Muscle of leg (tissue), 11 donors: ENCODE measurements around the gene FFAR3. TPM values are rescaled to one million over a fixed set of nuclear protein-coding genes. Genes with fewer than 3 reads are reported as not detected.
"Not testable (repeated sequence)": the region's sequence is repeated elsewhere in the genome, so short reads cannot be mapped to it uniquely, and the experiment has no call there.

Experiments used
- DNase-seq: peaks from one replicate; pipeline ENCODE4 v3.0.0; 2013
- H3K27ac ChIP-seq: one replicate; pipeline ENCODE4 v1.5.1; 2013; ENCODE audit warnings: mild to moderate bottlenecking, low read length, control low read depth
- H3K27me3 ChIP-seq: one replicate; pipeline ENCODE4 v1.6.1; 2013; ENCODE audit warnings: low read length; ENCODE audit not compliant: control insufficient read depth, insufficient read depth
- H3K36me3 ChIP-seq: one replicate; pipeline ENCODE4 v1.6.1; 2013; ENCODE audit warnings: low read length; ENCODE audit not compliant: control insufficient read depth, insufficient read depth
- H3K4me1 ChIP-seq: one replicate; pipeline ENCODE4 v1.6.1; 2013; ENCODE audit warnings: low read length; ENCODE audit not compliant: control insufficient read depth, insufficient read depth
- H3K4me3 ChIP-seq: one replicate; pipeline ENCODE4 v1.5.1; 2013; ENCODE audit warnings: low read length, control low read depth
- H3K9me3 ChIP-seq: replicated peaks from 2 replicates; pipeline ENCODE4 v1.6.1; 2013; ENCODE audit warnings: low read depth, low read length; ENCODE audit not compliant: control insufficient read depth
- WGBS: methylation state at CpG from one replicate; pipeline ENCODE4 v1.1.5; 2013; ENCODE audit warnings: missing lambda C conversion rate; ENCODE audit not compliant: insufficient coverage; 5-methylcytosine and 5-hydroxymethylcytosine counted together
- polyA plus RNA-seq, 8 donors: library from polyadenylated mRNA; unstranded; fragments of 120-200 nt; gene quantifications; one replicate each; pipeline versions ENCODE4 v1.2.1 to v1.2.3, GENCODE V29; 2013; ENCODE audit warnings: inconsistent platforms in 1 of 8, low replicate concordance in 1 of 8; ENCODE audit not compliant: insufficient read length in 8 of 8, insufficient read depth in 1 of 8
- total RNA-seq: library from RNA; stranded (reverse); fragments of 120-200 nt; gene quantifications from one replicate; pipeline ENCODE4 v1.2.4, GENCODE V29; 2013

The FFAR3 gene
- total and polyA plus RNA-seq, 9 donors: 0.06 to 0.24 (median 0.19) TPM; not detected in 3

DNA sequence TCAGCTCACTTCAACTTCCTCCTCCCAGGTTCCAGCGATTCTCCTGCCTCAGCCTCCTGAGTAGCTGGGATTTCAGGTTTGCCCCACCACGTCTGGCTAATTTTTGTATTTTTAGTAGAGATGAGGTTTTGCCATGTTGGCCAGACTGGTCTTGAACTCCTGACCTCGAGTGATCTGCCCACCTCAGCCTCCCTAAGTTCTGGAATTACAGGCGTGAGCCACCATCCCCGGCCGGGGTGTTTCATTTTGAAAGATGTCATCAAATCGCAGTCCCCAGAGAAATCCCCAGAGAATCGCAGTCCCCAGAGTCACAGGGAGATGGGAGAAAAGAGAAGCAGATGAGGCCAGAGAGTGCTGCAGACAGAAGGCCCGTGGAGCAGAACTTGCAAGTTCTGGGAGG lies 43.2 kb downstream of the FFAR3 start:
- H3K9me3 ChIP-seq, DNase-seq: not testable (repeated sequence)
- WGBS: 83% methylated on average over 7 of the region's 9 CpGs

DNA sequence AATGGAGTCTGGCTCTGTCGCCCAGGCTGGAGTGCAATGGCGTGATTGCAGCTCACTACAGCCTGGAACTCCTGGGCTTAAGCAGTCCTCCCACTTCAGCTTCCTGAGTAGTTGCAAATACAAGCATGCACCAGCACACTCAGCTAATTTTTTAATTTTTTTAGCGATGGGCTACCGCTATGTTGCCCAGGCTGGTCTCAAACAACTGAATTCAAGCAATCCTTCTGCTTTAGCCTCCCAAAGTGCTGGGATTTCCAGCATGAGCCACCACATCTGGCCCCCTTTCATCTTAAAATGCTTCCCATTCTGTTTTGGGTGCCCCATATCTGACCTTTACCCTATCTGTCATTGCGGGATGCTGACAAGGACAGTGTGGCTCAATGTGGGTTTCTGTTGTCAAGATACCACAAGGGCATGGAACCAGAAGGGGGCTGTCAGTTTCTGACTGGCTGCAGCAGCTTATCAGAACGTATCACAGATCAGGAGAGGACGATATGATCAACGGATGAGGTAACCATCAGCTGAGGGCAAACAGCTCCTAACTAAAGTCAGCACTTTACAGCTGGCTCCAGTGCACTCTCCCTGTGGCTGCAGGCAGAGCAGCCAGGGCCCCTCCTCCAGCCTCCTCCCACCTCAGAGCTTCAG lies 45.0 kb downstream of the FFAR3 start:
- no peaks in the 10 kb centered on the region for H3K4me1 ChIP-seq
- 80% methylated on average over 7 of the region's 8 CpGs for WGBS
- DNase-seq: no peak
- H3K9me3 ChIP-seq: no peaks in the 10 kb centered on the region
- H3K27me3 ChIP-seq: no peaks in the 10 kb centered on the region
- no peak overlapping the region for H3K4me3 ChIP-seq
- H3K36me3 ChIP-seq: no peaks in the 10 kb centered on the region
- no peak overlapping the region for H3K27ac ChIP-seq

More for the DNA sequence above, 43.2 kb downstream of the FFAR3 start:
- H3K27me3 ChIP-seq, H3K27ac ChIP-seq, H3K36me3 ChIP-seq, H3K4me1 ChIP-seq, H3K4me3 ChIP-seq: not testable (repeated sequence)

DNA sequence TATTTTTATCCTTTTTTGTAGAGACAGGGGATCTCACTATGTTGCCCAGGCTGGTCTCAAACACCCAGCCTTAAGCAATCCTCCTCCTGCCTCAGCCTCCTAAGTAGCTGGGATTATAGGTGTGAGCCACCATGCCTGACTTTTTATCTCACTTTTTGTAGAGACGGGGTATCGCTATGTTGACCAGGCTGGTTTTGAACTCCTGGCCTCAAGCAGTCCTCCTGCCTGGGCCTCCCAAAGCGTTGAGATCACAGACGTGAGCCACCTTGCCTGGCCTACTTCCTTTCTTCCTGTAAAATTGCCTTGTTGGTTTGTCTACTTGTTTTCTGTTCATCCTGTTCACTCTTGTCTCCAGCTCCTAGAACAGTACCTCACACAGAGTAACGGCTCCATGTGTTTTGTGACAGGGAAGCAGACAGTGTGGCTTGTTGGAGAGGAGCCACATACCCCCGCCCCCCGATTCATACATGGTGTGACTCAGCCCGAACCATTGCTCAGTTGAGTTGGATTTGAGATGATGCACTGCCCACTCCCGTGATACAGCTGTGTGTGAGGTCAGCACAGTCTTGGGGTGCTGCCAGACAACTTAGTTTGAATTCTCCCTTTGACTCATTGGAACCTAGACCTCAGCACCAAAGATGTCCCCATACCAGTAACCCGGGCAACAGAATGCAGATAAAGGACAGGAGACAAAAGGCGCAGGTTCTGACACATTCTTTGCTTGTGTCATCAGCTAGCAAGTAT lies 46.8 kb downstream of the FFAR3 start:
- Histone ChIP-seq H3K4me3 (no peak overlapping the region), H3K36me3 (no peaks in the 10 kb centered on the region), H3K27me3 (no peaks in the 10 kb centered on the region), H3K4me1 (no peaks in the 10 kb centered on the region), H3K27ac (no peak overlapping the region), H3K9me3 (no peaks in the 10 kb centered on the region)
- DNase-seq: peak; percentile 53
- WGBS: 70% methylated on average over 6 of the region's 11 CpGs

DNA sequence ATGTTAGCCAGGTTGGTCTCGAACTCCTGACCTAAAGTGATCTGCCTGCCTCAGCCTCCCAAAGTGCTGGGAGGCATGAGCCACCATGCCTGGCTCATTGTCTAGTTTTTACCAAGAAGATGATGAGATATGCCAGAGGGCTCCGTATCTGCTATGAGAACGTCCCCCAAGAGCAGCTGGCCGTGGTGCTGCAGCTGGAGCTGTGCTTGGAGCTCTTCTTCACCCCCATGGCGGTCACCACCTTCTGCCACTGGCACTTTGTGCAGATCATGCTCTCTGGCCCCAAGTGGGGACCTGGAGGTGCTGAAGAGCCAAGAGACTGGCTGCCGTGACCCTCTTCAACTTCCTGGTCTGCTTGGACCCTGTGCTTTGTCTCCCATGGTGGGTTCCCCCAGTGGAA lies 49.4 kb downstream of the FFAR3 start:
- Histone ChIP-seq H3K27ac (no peak overlapping the region), H3K4me3 (no peak overlapping the region), H3K9me3 (no peaks in the 10 kb centered on the region), H3K27me3 (no peaks in the 10 kb centered on the region), H3K4me1 (no peaks in the 10 kb centered on the region), H3K36me3 (no peaks in the 10 kb centered on the region)
- DNase-seq: no peak
- 60% methylated on average over 5 of the region's 6 CpGs for WGBS

DNA sequence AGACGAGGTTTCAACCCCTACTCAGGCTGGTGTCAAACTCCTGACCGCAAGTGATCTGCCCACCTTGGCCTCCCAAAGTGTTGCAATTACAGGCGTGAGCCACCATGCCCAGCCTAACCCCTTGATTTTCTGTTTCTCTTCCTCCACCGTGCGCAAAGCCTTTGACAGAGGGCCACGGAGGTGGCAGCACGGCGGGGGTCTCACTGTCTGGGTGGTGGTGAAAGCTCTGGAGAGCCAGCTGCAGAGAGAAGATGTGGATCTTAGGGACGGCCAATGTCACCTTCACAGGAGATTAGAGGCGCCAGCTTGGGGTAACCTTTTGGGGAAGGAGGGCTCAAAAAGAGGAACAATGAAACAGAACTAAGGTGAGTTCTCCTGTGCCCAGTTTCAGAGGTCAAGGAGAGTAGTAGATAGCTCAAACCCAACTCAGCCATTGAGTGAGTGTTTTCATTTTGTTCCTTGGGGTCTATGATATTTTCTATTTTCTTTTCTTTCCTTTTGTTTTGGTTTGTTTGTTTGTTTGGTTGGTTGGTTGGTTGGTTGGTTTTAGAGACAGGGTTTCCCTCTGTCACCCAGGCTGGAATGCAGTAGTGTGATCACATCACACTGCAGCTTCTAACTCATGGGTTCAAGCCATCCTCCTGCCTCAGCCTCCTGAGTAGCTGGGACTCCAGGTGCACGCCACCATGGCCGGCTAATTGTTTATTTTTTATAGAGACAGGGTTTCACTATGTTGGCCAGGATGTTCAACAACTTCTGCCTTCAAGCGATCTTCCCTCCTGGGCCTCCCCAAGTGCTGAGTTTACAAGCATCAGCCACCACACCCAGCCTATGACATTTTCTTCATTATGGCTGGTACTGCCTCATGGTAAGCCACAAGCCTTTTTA lies 50.3 kb downstream of the FFAR3 start:
- Histone ChIP-seq H3K27me3 (no peaks in the 10 kb centered on the region), H3K27ac (no peak overlapping the region), H3K4me3 (no peak overlapping the region), H3K9me3 (no peaks in the 10 kb centered on the region), H3K36me3 (no peaks in the 10 kb centered on the region), H3K4me1 (no peaks in the 10 kb centered on the region)
- no peak for DNase-seq
- WGBS: 82% methylated on average over 6 of the region's 13 CpGs

DNA sequence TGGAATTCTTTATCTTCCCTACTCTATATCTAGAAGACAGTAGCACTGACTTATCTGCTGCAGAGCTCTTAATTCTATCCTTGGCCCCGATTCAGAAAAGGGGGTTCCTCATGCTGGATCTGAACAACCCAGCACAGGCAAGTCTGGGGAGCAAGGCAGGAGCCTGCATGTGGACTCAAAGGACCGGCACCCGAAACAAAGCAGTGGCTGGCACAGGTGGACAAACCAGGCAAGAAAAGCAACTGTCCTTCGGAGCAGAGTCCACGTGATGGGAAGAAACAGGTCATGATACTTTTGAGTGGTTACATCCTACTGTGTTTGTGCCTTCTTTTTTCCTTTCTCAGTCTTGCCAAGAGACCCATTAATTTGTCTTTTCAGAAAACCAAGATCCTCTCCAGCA lies 50.9 kb downstream of the FFAR3 start:
- DNase-seq: no peak

More for the DNA sequence above, 50.9 kb downstream of the FFAR3 start:
- H3K27me3 ChIP-seq: no peaks in the 10 kb centered on the region
- no peaks in the 10 kb centered on the region for H3K36me3 ChIP-seq
- H3K9me3 ChIP-seq: no peaks in the 10 kb centered on the region
- H3K4me1 ChIP-seq: no peaks in the 10 kb centered on the region
- no peak overlapping the region for H3K4me3 ChIP-seq
- 92% methylated on average over 4 of the region's 5 CpGs for WGBS
- no peak overlapping the region for H3K27ac ChIP-seq

Other genes starting within 250 kb of the FFAR3 start
- 0.35 TPM for gene FXYD3, start 242.6 kb upstream of the FFAR3 start, total RNA-seq
- gene FXYD3, start 242.6 kb upstream of the FFAR3 start, polyA plus RNA-seq: 1 to 10 TPM in 3 of 8 donors, under 1 TPM in 4, not detected in 1; 0.31 to 9.3 (median 0.65) TPM
- gene LGI4, start 223.4 kb upstream of the FFAR3 start, total RNA-seq: 8.6 TPM
- 10 to 100 TPM in 6 of 8 donors, 1 to 10 TPM in 2; 8.4 to 16.3 (median 11.3) TPM for gene LGI4, start 223.4 kb upstream of the FFAR3 start, polyA plus RNA-seq
- 152 TPM for gene FXYD1, start 219.6 kb upstream of the FFAR3 start, total RNA-seq
- 100 to 1,000 TPM; 144 to 301 (median 206) TPM for gene FXYD1, start 219.6 kb upstream of the FFAR3 start, polyA plus RNA-seq
- gene FXYD7, start 215.2 kb upstream of the FFAR3 start, total RNA-seq: 0.71 TPM
- gene FXYD7, start 215.2 kb upstream of the FFAR3 start, polyA plus RNA-seq: 1 to 10 TPM in 2 of 8 donors, under 1 TPM in 6; 0.38 to 1.4 (median 0.63) TPM
- 13.3 TPM for gene FXYD5, start 203.7 kb upstream of the FFAR3 start, total RNA-seq
- gene FXYD5, start 203.7 kb upstream of the FFAR3 start, polyA plus RNA-seq: 10 to 100 TPM; 16.0 to 28.1 (median 21.9) TPM
- gene FAM187B, start 129.7 kb upstream of the FFAR3 start, total RNA-seq: not detected
- not detected for gene FAM187B, start 129.7 kb upstream of the FFAR3 start, polyA plus RNA-seq
- 2.9 TPM for gene LSR, start 109.5 kb upstream of the FFAR3 start, total RNA-seq
- gene LSR, start 109.5 kb upstream of the FFAR3 start, polyA plus RNA-seq: 10 to 100 TPM in 1 of 8 donors, 1 to 10 TPM in 7; 3.2 to 15.2 (median 5.7) TPM
- 44.9 TPM for gene USF2, start 89.5 kb upstream of the FFAR3 start, total RNA-seq
- gene USF2, start 89.5 kb upstream of the FFAR3 start, polyA plus RNA-seq: 100 to 1,000 TPM; 102 to 132 (median 109) TPM
- 0.18 TPM for gene HAMP, start 75.9 kb upstream of the FFAR3 start, total RNA-seq
- under 1 TPM in 7 of 8 donors, not detected in 1; 0.04 to 0.41 (median 0.10) TPM for gene HAMP, start 75.9 kb upstream of the FFAR3 start, polyA plus RNA-seq
- 2.6 TPM for gene MAG, start 66.3 kb upstream of the FFAR3 start, total RNA-seq
- 1 to 10 TPM in 3 of 8 donors, under 1 TPM in 5; 0.16 to 2.5 (median 0.48) TPM for gene MAG, start 66.3 kb upstream of the FFAR3 start, polyA plus RNA-seq
- 3.3 TPM for gene CD22, start 29.3 kb upstream of the FFAR3 start, total RNA-seq
- 1 to 10 TPM in 3 of 8 donors, under 1 TPM in 5; 0.55 to 8.9 (median 0.92) TPM for gene CD22, start 29.3 kb upstream of the FFAR3 start, polyA plus RNA-seq
- 0.04 TPM for gene FFAR1, start 10.6 kb upstream of the FFAR3 start, total RNA-seq
- under 1 TPM in 2 of 8 donors, not detected in 6; 0.07 to 0.14 TPM for gene FFAR1, start 10.6 kb upstream of the FFAR3 start, polyA plus RNA-seq
- not detected for gene GPR42, start 12.6 kb downstream of the FFAR3 start, total RNA-seq
- under 1 TPM in 1 of 8 donors, not detected in 7; 0.15 TPM for gene GPR42, start 12.6 kb downstream of the FFAR3 start, polyA plus RNA-seq
- gene FFAR2, start 89.8 kb downstream of the FFAR3 start, total RNA-seq: 0.22 TPM
- gene FFAR2, start 89.8 kb downstream of the FFAR3 start, polyA plus RNA-seq: under 1 TPM in 7 of 8 donors, not detected in 1; 0.10 to 0.73 (median 0.23) TPM
- 0.18 TPM for gene KRTDAP, start 132.0 kb downstream of the FFAR3 start, total RNA-seq
- 10 to 100 TPM in 1 of 8 donors, 1 to 10 TPM in 1, under 1 TPM in 2, not detected in 4; 0.43 to 36.6 (median 3.6) TPM for gene KRTDAP, start 132.0 kb downstream of the FFAR3 start, polyA plus RNA-seq
- gene DMKN, start 155.2 kb downstream of the FFAR3 start, total RNA-seq: 2.0 TPM
- gene DMKN, start 155.2 kb downstream of the FFAR3 start, polyA plus RNA-seq: 10 to 100 TPM in 1 of 8 donors, 1 to 10 TPM in 7; 1.1 to 22.6 (median 2.1) TPM
- not detected for gene SBSN, start 169.9 kb downstream of the FFAR3 start, total RNA-seq
- 1 to 10 TPM in 1 of 8 donors, under 1 TPM in 3, not detected in 4; 0.10 to 5.1 (median 0.40) TPM for gene SBSN, start 169.9 kb downstream of the FFAR3 start, polyA plus RNA-seq
- gene GAPDHS, start 175.0 kb downstream of the FFAR3 start, total RNA-seq: not detected
- gene GAPDHS, start 175.0 kb downstream of the FFAR3 start, polyA plus RNA-seq: not detected
- gene TMEM147, start 187.2 kb downstream of the FFAR3 start, total RNA-seq: 51.4 TPM
- 10 to 100 TPM; 41.5 to 50.1 (median 44.6) TPM for gene TMEM147, start 187.2 kb downstream of the FFAR3 start, polyA plus RNA-seq
- not detected for gene ATP4A, start 205.2 kb downstream of the FFAR3 start, total RNA-seq
- gene ATP4A, start 205.2 kb downstream of the FFAR3 start, polyA plus RNA-seq: under 1 TPM in 1 of 8 donors, not detected in 7; 0.52 TPM
- not detected for gene PMIS2, start 227.7 kb downstream of the FFAR3 start, total RNA-seq
- gene PMIS2, start 227.7 kb downstream of the FFAR3 start, polyA plus RNA-seq: not detected